GM23338 (cell line): ENCODE data around the gene CCDC80. TPM values are rescaled to one million over a fixed set of nuclear protein-coding genes. Genes with fewer than 3 reads are reported as not detected.
"Not testable (repeated sequence)": the region's sequence is repeated elsewhere in the genome, so short reads cannot be mapped to it uniquely, and the experiment has no call there.

ENCODE experiments used
- ATAC-seq: fragments of 200-7000 bp; cut with Tn5 transposase; 3 replicates; pipeline ENCODE4 v1.9.1; 2020
- DNase-seq: peaks from one replicate; pipeline ENCODE4 v3.0.0-alpha.2; 2015; ENCODE audit warnings: low spot score
- H2AFZ ChIP-seq: fragments of 200-600 bp; sonication (generic); 2 replicates; pipeline ENCODE4 v1.8.0; 2016; ENCODE audit warnings: antibody characterized with exemption, mild to moderate bottlenecking, moderate library complexity
- H3F3A ChIP-seq: fragments of 200-600 bp; sonication (generic); replicated peaks from 2 replicates; pipeline ENCODE4 v1.8.0; 2017; ENCODE audit warnings: antibody characterized with exemption, mixed run types, low read depth
- H3K27ac ChIP-seq: fragments of 200-600 bp; sonication (generic); 2 replicates; pipeline ENCODE4 v1.6.1; 2016; ENCODE audit warnings: low read depth
- H3K27me3 ChIP-seq: fragments of 200-600 bp; sonication (generic); 2 replicates; pipeline ENCODE4 v1.8.0; 2016; ENCODE audit warnings: mild to moderate bottlenecking, mixed run types, moderate library complexity; ENCODE audit not compliant: insufficient read depth
- H3K36me3 ChIP-seq: fragments of 200-600 bp; sonication (generic); 2 replicates; pipeline ENCODE4 v1.8.0; 2016; ENCODE audit warnings: mild to moderate bottlenecking; ENCODE audit not compliant: insufficient read depth
- H3K4me1 ChIP-seq: fragments of 200-600 bp; sonication (generic); 2 replicates; pipeline ENCODE4 v1.8.0; 2016; ENCODE audit warnings: mild to moderate bottlenecking, moderate library complexity; ENCODE audit not compliant: insufficient read depth
- H3K4me2 ChIP-seq: fragments of 200-600 bp; sonication (generic); 2 replicates; pipeline ENCODE4 v1.7.1; 2017; ENCODE audit warnings: mixed run types
- H3K4me3 ChIP-seq: fragments of 200-600 bp; sonication (generic); 2 replicates; pipeline ENCODE4 v1.6.1; 2016; ENCODE audit warnings: mixed run types
- H3K79me2 ChIP-seq: fragments of 200-600 bp; sonication (generic); replicated peaks from 2 replicates; pipeline ENCODE4 v1.8.0; 2017; ENCODE audit warnings: mild to moderate bottlenecking; ENCODE audit not compliant: insufficient read depth
- H3K9me2 ChIP-seq: fragments of 200-600 bp; sonication (generic); 2 replicates; pipeline ENCODE4 v1.8.0; 2017; ENCODE audit not compliant: insufficient read depth
- H4K20me1 ChIP-seq: fragments of 200-600 bp; sonication (generic); replicated peaks from 2 replicates; pipeline ENCODE4 v1.8.0; 2017; ENCODE audit warnings: mild to moderate bottlenecking; ENCODE audit not compliant: insufficient read depth
- H3K27ac Mint-ChIP-seq: 2 replicates; pipeline ENCODE4 v1.8.0; 2020; ENCODE audit warnings: inconsistent platforms, mild to moderate bottlenecking, moderate library complexity, mixed read lengths
- H3K27me3 Mint-ChIP-seq: 3 replicates; pipeline ENCODE4 v1.8.0; 2022; ENCODE audit warnings: low read depth, mild to moderate bottlenecking, moderate library complexity, mixed read lengths, inconsistent platforms; ENCODE audit not compliant: insufficient read depth, poor library complexity
- H3K36me3 Mint-ChIP-seq: 3 replicates; pipeline ENCODE4 v1.8.0; 2021; ENCODE audit warnings: low read depth, mild to moderate bottlenecking, inconsistent platforms, moderate library complexity, mixed read lengths
- H3K4me1 Mint-ChIP-seq: 3 replicates; pipeline ENCODE4 v1.8.0; 2020; ENCODE audit warnings: mild to moderate bottlenecking, inconsistent platforms, mixed read lengths
- H3K4me3 Mint-ChIP-seq: 3 replicates; pipeline ENCODE4 v1.8.0; 2021; ENCODE audit warnings: moderate library complexity, mild to moderate bottlenecking, inconsistent platforms, mixed read lengths
- H3K9me3 Mint-ChIP-seq: 3 replicates; pipeline ENCODE4 v1.8.0; 2020; ENCODE audit warnings: moderate library complexity, mild to moderate bottlenecking, inconsistent platforms, mixed read lengths
- CTCF ChIP-seq, 2 experiments: fragments of 200-600 bp in 1 of 2; sonication (generic) in 1 of 2; conservative IDR thresholded peaks; 2 replicates each; pipeline versions ENCODE4 v1.5.1 to v1.6.1; 2016 to 2017; ENCODE audit warnings: antibody characterized with exemption in 2 of 2, low read depth in 2 of 2, mild to moderate bottlenecking in 2 of 2, moderate library complexity in 1 of 2
- ETS1 ChIP-seq: IDR thresholded peaks from 2 replicates; pipeline ENCODE4 v1.6.1; 2016; ENCODE audit warnings: antibody characterized with exemption
- EZH2 ChIP-seq: fragments of 200-600 bp; sonication (generic); IDR thresholded peaks from one replicate; pipeline ENCODE4 v1.8.0; 2017; ENCODE audit warnings: antibody characterized with exemption, mild to moderate bottlenecking, low read depth; ENCODE audit not compliant: unreplicated experiment
- EZH2phosphoT487 ChIP-seq: fragments of 200-600 bp; sonication (generic); IDR thresholded peaks from one replicate; pipeline ENCODE4 v1.8.1; 2018; ENCODE audit warnings: antibody characterized with exemption; ENCODE audit not compliant: unreplicated experiment
- JUNB ChIP-seq: IDR thresholded peaks from one replicate; pipeline ENCODE4 v1.6.1; 2016; ENCODE audit warnings: antibody characterized with exemption; ENCODE audit not compliant: unreplicated experiment
- POLR2AphosphoS5 ChIP-seq: IDR thresholded peaks from 2 replicates; pipeline ENCODE4 v1.6.1; 2016; ENCODE audit warnings: antibody characterized with exemption, low read depth
- STAT1 ChIP-seq: IDR thresholded peaks from one replicate; pipeline ENCODE4 v1.6.1; 2016; ENCODE audit warnings: antibody characterized with exemption; ENCODE audit not compliant: unreplicated experiment
- ZNF114 ChIP-seq: fragments of 250-450 bp; sonication (Bioruptor Pico); IDR thresholded peaks from 2 replicates; pipeline ENCODE4 v1.5.0; 2020; ENCODE audit warnings: mild to moderate bottlenecking, moderate library complexity
- ZNF331 ChIP-seq: fragments of 250-450 bp; sonication (Bioruptor Pico); IDR thresholded peaks from 2 replicates; pipeline ENCODE4 v1.5.0; 2020; ENCODE audit warnings: low read depth, mild to moderate bottlenecking, moderate library complexity
- ZNF462 ChIP-seq: fragments of 250-450 bp; sonication (Bioruptor Pico); IDR thresholded peaks from 2 replicates; pipeline ENCODE4 v1.5.0; 2020; ENCODE audit warnings: mild to moderate bottlenecking, moderate library complexity
- polyA plus RNA-seq: library from polyadenylated mRNA; unstranded; fragments of >200 nt; fragmentation: Nextera tagmentation; extraction: Ambion mirVana; gene quantifications from 2 replicates; pipeline ENCODE4 v1.2.1, GENCODE V29; 2016
- total RNA-seq: library from RNA; depleted of rRNA; stranded (reverse); fragments of >200 nt; shearing (Covaris generic); gene quantifications from 2 replicates; pipeline ENCODE4 v1.2.3, GENCODE V29; 2014

The CCDC80 gene
- total and polyA plus RNA-seq, 2 experiments from 2014 or later: 5.4 to 6.7 TPM

GRCh38 chr3:112665009-112665408 lies 24.1 kb upstream of the CCDC80 start:
- H3K27me3 Mint-ChIP-seq, H3K27ac ChIP-seq, H3K27ac Mint-ChIP-seq, H3K4me1 Mint-ChIP-seq, H4K20me1 ChIP-seq, H3K79me2 ChIP-seq, H3K36me3 Mint-ChIP-seq, ATAC-seq, H3F3A ChIP-seq, H3K27me3 ChIP-seq, H3K4me1 ChIP-seq, DNase-seq, H3K36me3 ChIP-seq: not testable (repeated sequence)
- Histone ChIP-seq H3K4me3 (peak overlapping the region; percentile 43), H2AFZ (peak overlapping the region; percentile 66; the same call in 1 of the 2 replicates), H3K9me2 (peaks cover 16% of the 10 kb centered on the region), H3K4me2 (peak overlapping the region; percentile 68)
- Mint-ChIP-seq H3K4me3 (peak overlapping the region; percentile 12; the same call in 1 of the 3 replicates), H3K9me3 (peaks cover 12% of the 10 kb centered on the region)

- Mint-ChIP-seq H3K36me3 (no peaks in the 10 kb centered on the region), H3K9me3 (no peaks in the 10 kb centered on the region), H3K4me1 (no peaks in the 10 kb centered on the region), H3K27ac (no peak overlapping the region), H3K27me3 (peaks cover 1% of the 10 kb centered on the region), H3K4me3 (no peak overlapping the region)
- Histone ChIP-seq H3K9me2 (no peaks in the 10 kb centered on the region), H3K27ac (no peak overlapping the region), H3K4me1 (no peaks in the 10 kb centered on the region), H2AFZ (no peak overlapping the region), H3K4me3 (no peak overlapping the region), H3F3A (no peaks in the 10 kb centered on the region), H3K4me2 (no peak overlapping the region), H3K27me3 (no peaks in the 10 kb centered on the region), H3K36me3 (no peaks in the 10 kb centered on the region; the same call in 1 of the 2 replicates), H3K79me2 (no peaks in the 10 kb centered on the region), H4K20me1 (no peaks in the 10 kb centered on the region)
- ATAC-seq: no peak
- DNase-seq: no peak
- TF ChIP-seq ZNF114 (CRISPR knock-in tag) (no peak), ZNF462 (CRISPR knock-in tag) (no peak), EZH2phosphoT487 (no peak), ETS1 (no peak), STAT1 (no peak), POLR2AphosphoS5 (no peak), CTCF (conservative IDR thresholded peaks at IDR 0.05; ENCODE audit: low read depth in 2 of 2) (no peak), ZNF331 (no peak), JUNB (no peak), EZH2 (no peak)
Observed at GRCh38 chr3:112656043-112656442, 15.1 kb upstream of the CCDC80 start.
